ENCODE measurements around the gene KIAA1549. TPM values are rescaled to one million over a fixed set of nuclear protein-coding genes. Genes with fewer than 3 reads are reported as not detected.

KIAA1549 gene
- total and polyA plus RNA-seq, 9 of the 15 experiments (the other 6 are each of a cell fraction or from before 2014, with no cell fraction given), result 0.01 to 0.29 (median 0.07) TPM

GRCh38 chr7:138981332-138982203 is at the start of gene KIAA1549 (continued):
- TF ChIP-seq, protein P1, sequence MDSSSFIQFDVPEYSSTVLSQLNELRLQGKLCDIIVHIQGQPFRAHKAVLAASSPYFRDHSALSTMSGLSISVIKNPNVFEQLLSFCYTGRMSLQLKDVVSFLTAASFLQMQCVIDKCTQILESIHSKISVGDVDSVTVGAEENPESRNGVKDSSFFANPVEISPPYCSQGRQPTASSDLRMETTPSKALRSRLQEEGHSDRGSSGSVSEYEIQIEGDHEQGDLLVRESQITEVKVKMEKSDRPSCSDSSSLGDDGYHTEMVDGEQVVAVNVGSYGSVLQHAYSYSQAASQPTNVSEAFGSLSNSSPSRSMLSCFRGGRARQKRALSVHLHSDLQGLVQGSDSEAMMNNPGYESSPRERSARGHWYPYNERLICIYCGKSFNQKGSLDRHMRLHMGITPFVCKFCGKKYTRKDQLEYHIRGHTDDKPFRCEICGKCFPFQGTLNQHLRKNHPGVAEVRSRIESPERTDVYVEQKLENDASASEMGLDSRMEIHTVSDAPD (CRISPR knock-in tag; IDR thresholded peaks at IDR 0.05), result no peak
- TF ChIP-seq NCOR1 (IDR thresholded peaks at IDR 0.05), result no peak
- no peak for TF ChIP-seq BMI1 (IDR thresholded peaks at IDR 0.05; ENCODE audit: low read length)
- no peak for TF ChIP-seq BDP1 (IDR thresholded peaks at IDR 0.05; ENCODE audit: insufficient read depth, insufficient read length)
- TF ChIP-seq TRIM24 (IDR thresholded peaks at IDR 0.05), result no peak
- TF ChIP-seq ZBTB40 (IDR thresholded peaks at IDR 0.05), result no peak
- no peak for TF ChIP-seq ZBTB40 (CRISPR knock-in tag; IDR thresholded peaks at IDR 0.05)
- TF ChIP-seq ZSCAN32 (CRISPR knock-in tag; IDR thresholded peaks at IDR 0.05), result no peak
- TF ChIP-seq NR1H2 (CRISPR knock-in tag; IDR thresholded peaks at IDR 0.05), result no peak
- TF ChIP-seq, protein P2, sequence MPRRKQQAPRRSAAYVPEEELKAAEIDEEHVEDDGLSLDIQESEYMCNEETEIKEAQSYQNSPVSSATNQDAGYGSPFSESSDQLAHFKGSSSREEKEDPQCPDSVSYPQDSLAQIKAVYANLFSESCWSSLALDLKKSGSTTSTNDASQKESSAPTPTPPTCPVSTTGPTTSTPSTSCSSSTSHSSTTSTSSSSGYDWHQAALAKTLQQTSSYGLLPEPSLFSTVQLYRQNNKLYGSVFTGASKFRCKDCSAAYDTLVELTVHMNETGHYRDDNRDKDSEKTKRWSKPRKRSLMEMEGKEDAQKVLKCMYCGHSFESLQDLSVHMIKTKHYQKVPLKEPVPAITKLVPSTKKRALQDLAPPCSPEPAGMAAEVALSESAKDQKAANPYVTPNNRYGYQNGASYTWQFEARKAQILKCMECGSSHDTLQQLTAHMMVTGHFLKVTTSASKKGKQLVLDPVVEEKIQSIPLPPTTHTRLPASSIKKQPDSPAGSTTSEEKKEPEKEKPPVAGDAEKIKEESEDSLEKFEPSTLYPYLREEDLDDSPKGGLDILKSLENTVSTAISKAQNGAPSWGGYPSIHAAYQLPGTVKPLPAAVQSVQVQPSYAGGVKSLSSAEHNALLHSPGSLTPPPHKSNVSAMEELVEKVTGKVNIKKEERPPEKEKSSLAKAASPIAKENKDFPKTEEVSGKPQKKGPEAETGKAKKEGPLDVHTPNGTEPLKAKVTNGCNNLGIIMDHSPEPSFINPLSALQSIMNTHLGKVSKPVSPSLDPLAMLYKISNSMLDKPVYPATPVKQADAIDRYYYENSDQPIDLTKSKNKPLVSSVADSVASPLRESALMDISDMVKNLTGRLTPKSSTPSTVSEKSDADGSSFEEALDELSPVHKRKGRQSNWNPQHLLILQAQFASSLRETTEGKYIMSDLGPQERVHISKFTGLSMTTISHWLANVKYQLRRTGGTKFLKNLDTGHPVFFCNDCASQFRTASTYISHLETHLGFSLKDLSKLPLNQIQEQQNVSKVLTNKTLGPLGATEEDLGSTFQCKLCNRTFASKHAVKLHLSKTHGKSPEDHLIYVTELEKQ (CRISPR knock-in tag; IDR thresholded peaks at IDR 0.05), result no peak
- TF ChIP-seq, protein P3, sequence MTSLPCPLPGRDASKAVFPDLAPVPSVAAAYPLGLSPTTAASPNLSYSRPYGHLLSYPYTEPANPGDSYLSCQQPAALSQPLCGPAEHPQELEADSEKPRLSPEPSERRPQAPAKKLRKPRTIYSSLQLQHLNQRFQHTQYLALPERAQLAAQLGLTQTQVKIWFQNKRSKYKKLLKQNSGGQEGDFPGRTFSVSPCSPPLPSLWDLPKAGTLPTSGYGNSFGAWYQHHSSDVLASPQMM (CRISPR knock-in tag; IDR thresholded peaks at IDR 0.05), result no peak
- peak; percentile 95 for TF ChIP-seq CXXC5 (CRISPR knock-in tag; IDR thresholded peaks at IDR 0.05)
- no peak for TF ChIP-seq SAFB2 (IDR thresholded peaks at IDR 0.05; ENCODE audit: borderline replicate concordance, low read depth, low read length, severe bottlenecking)
